HepG2 (cell line): ENCODE measurements around the gene ARHGAP35. TPM values are rescaled to one million over a fixed set of nuclear protein-coding genes. Genes with fewer than 3 reads are reported as not detected.

Source experiments
- ATAC-seq: fragments of 200-7000 bp; cut with Tn5 transposase; 3 replicates; pipeline ENCODE4 v1.9.1; 2020; ENCODE audit warnings: mild to moderate bottlenecking, moderate library complexity
- BruUV-seq: library from RNA; stranded (reverse); fragments of 400-500 nt; replicated peaks from 2 replicates; lab custom pipeline; 2021; lab: Mats Ljungman, UMichigan
- CTCF ChIA-PET: fragments of 300-600 bp; formaldehyde crosslinking; extraction: SDS; loops from one replicate; lab custom pipeline; 2021; ENCODE audit warnings: low total read pairs, inconsistent platforms, low intra/inter-chr PET ratio; lab: Yijun Ruan, JAX
- POLR2A ChIA-PET: fragments of 350-600 bp; sonication (Branson Sonifier 250); formaldehyde crosslinking; loops from one replicate; lab custom pipeline; 2020; ENCODE audit warnings: antibody characterized with exemption, inconsistent platforms; lab: Yijun Ruan, JAX
- DNase-seq: peaks from one replicate; pipeline ENCODE4 v3.0.0-alpha.2; 2015; ENCODE audit warnings: low spot score
- FAIRE-seq: peaks from 3 replicates; lab custom pipeline; 2011; peaks lifted over from hg19 to GRCh38; lab: Jason Lieb, UNC
- H2AFZ ChIP-seq: one replicate; pipeline ENCODE4 v1.6.1; 2011; ENCODE audit warnings: low read length, inconsistent platforms
- H3K27ac ChIP-seq: fragments of 300-600 bp; 3 replicates; pipeline ENCODE4 v1.8.0; 2011; ENCODE audit warnings: mixed run types, mild to moderate bottlenecking, mixed read lengths, low read length, inconsistent platforms; ENCODE audit not compliant: insufficient read depth; ENCODE audit errors: extremely low read length
- H3K27me3 ChIP-seq, 2 experiments: fragments of 200-600 bp in 1 of 2; 2 replicates in 1 of 2; 3 replicates in 1 of 2; pipeline versions ENCODE4 v1.6.0 to v1.8.0; 2011; ENCODE audit warnings: low read length in 2 of 2, mild to moderate bottlenecking in 2 of 2, moderate library complexity in 2 of 2, inconsistent platforms in 1 of 2; ENCODE audit not compliant: insufficient read depth in 2 of 2, control insufficient read depth in 1 of 2
- H3K36me3 ChIP-seq, 2 experiments: fragments of 200-600 bp in 1 of 2; replicated peaks in 1 of 2; 2 replicates in 1 of 2; 3 replicates in 1 of 2; pipeline versions ENCODE4 v1.5.1 to v1.8.0; 2011; ENCODE audit warnings: low read length in 2 of 2, inconsistent platforms in 1 of 2; ENCODE audit not compliant: insufficient read depth in 2 of 2, control insufficient read depth in 1 of 2
- H3K4me1 ChIP-seq: 2 replicates; pipeline ENCODE4 v1.5.1; 2012; ENCODE audit warnings: low read length, inconsistent platforms; ENCODE audit not compliant: insufficient read depth
- H3K4me2 ChIP-seq: 2 replicates; pipeline ENCODE4 v1.6.0; 2011; ENCODE audit warnings: low read depth, low read length, inconsistent platforms
- H3K4me3 ChIP-seq, 3 experiments: fragments of 200-600 bp in 1 of 3; sonication (generic), shearing (Covaris generic) in 1 of 3; replicated peaks in 1 of 3; 2 replicates each; pipeline ENCODE4 v1.5.1; 2011 to 2016; ENCODE audit warnings: low read length in 3 of 3, inconsistent platforms in 2 of 3, low read depth in 2 of 3, mild to moderate bottlenecking in 2 of 3, control low read depth in 1 of 3, mixed read lengths in 1 of 3; ENCODE audit not compliant: insufficient read depth in 1 of 3
- H3K79me2 ChIP-seq: one replicate; pipeline ENCODE4 v1.6.1; 2011; ENCODE audit warnings: low read length, inconsistent platforms; ENCODE audit not compliant: insufficient read depth
- H3K9ac ChIP-seq: 2 replicates; pipeline ENCODE4 v1.6.0; 2011; ENCODE audit warnings: mild to moderate bottlenecking, low read depth, low read length, inconsistent platforms; ENCODE audit not compliant: insufficient read depth
- H3K9me3 ChIP-seq: 2 replicates; pipeline ENCODE4 v1.5.1; 2012; ENCODE audit warnings: mild to moderate bottlenecking, low read length
- H4K20me1 ChIP-seq: 2 replicates; pipeline ENCODE4 v1.6.0; 2011; ENCODE audit warnings: inconsistent platforms, mild to moderate bottlenecking, low read length, moderate library complexity; ENCODE audit not compliant: insufficient read depth
- DMAP1 ChIP-seq: IDR thresholded peaks from 2 replicates; pipeline ENCODE4 v1.6.1; 2016
- HMGA1 ChIP-seq: sonication (generic); formaldehyde crosslinking; conservative IDR thresholded peaks from 2 replicates; pipeline ENCODE4 v1.4.0; 2020; ENCODE audit warnings: missing genetic modification reagents
- KLF11 ChIP-seq: IDR thresholded peaks from 2 replicates; pipeline ENCODE4 v1.6.1; 2016; ENCODE audit warnings: missing compliant biosample characterization
- MAFG ChIP-seq: sonication (generic); formaldehyde crosslinking; IDR thresholded peaks from 2 replicates; pipeline ENCODE4 v1.5.1; 2020; ENCODE audit warnings: mild to moderate bottlenecking, missing genetic modification reagents
- MED8 ChIP-seq: sonication (generic); formaldehyde crosslinking; IDR thresholded peaks from 2 replicates; pipeline ENCODE4 v1.8.1; 2023; ENCODE audit warnings: mild to moderate bottlenecking, missing genetic modification reagents; ENCODE audit not compliant: insufficient replicate concordance
- MXD3 ChIP-seq: IDR thresholded peaks from 2 replicates; pipeline ENCODE4 v1.6.1; 2016; ENCODE audit warnings: mild to moderate bottlenecking, missing biosample characterization, missing genetic modification reagents
- NFAT5 ChIP-seq: sonication (generic); formaldehyde crosslinking; IDR thresholded peaks from 2 replicates; pipeline ENCODE4 v1.4.0; 2020; ENCODE audit warnings: missing genetic modification reagents
- SMAD3 ChIP-seq: sonication (generic); formaldehyde crosslinking; IDR thresholded peaks from 2 replicates; pipeline ENCODE4 v1.4.0; 2020; ENCODE audit warnings: missing genetic modification reagents
- TARDBP ChIP-seq: sonication (generic); formaldehyde crosslinking; IDR thresholded peaks from 2 replicates; pipeline ENCODE4 v1.8.0; 2022; ENCODE audit warnings: mild to moderate bottlenecking, missing genetic modification reagents
- ZBTB46 ChIP-seq: sonication (generic); formaldehyde crosslinking; IDR thresholded peaks from 2 replicates; pipeline ENCODE4 v1.4.0; 2020; ENCODE audit warnings: mild to moderate bottlenecking, missing genetic modification reagents, borderline replicate concordance
- ZNF136 ChIP-seq: sonication (generic); formaldehyde crosslinking; IDR thresholded peaks from 2 replicates; pipeline ENCODE4 v1.8.1; 2022; ENCODE audit warnings: low read depth, mild to moderate bottlenecking, moderate library complexity, missing genetic modification reagents
- ZNF230 ChIP-seq: sonication (generic); formaldehyde crosslinking; IDR thresholded peaks from 2 replicates; pipeline ENCODE4 v1.4.0; 2020; ENCODE audit warnings: mild to moderate bottlenecking, missing genetic modification reagents
- ZNF432 ChIP-seq: sonication (generic); formaldehyde crosslinking; IDR thresholded peaks from 2 replicates; pipeline ENCODE4 v1.5.0; 2020; ENCODE audit warnings: missing genetic modification reagents, mild to moderate bottlenecking, borderline replicate concordance
- ZNF510 ChIP-seq: sonication (generic); formaldehyde crosslinking; IDR thresholded peaks from 2 replicates; pipeline ENCODE4 v1.4.0; 2020; ENCODE audit warnings: low read depth, mild to moderate bottlenecking, missing genetic modification reagents
- ZNF550 ChIP-seq: sonication (generic); formaldehyde crosslinking; IDR thresholded peaks from 2 replicates; pipeline ENCODE4 v1.4.0; 2020; ENCODE audit warnings: mild to moderate bottlenecking, missing genetic modification reagents, borderline replicate concordance
- ZSCAN20 ChIP-seq: sonication (generic); formaldehyde crosslinking; IDR thresholded peaks from 2 replicates; pipeline ENCODE4 v1.4.0; 2020; ENCODE audit warnings: missing genetic modification reagents, mild to moderate bottlenecking, borderline replicate concordance
- ZSCAN31 ChIP-seq: sonication (generic); formaldehyde crosslinking; IDR thresholded peaks from 2 replicates; pipeline ENCODE4 v1.5.0; 2020; ENCODE audit warnings: low read depth, mild to moderate bottlenecking, missing genetic modification reagents
- WGBS: methylation state at CpG from one replicate; pipeline ENCODE4 v1.1.6; 2017; ENCODE audit warnings: low lambda C conversion rate; 5-methylcytosine and 5-hydroxymethylcytosine counted together
- in situ Hi-C: cut with HindIII; loops from 2 replicates; pipeline ENCODE4 v1.10.0; 2017; ENCODE audit warnings: low pct_unique_long_range_greater_than_20kb; ENCODE audit not compliant: extremely low pct_ligation_motif_present
- intact Hi-C: fragments of 100-400 bp; cut with micrococcal nuclease; formaldehyde crosslinking; loops from one replicate; pipeline ENCODE4 v1.10.0; 2022; ENCODE audit not compliant: unreplicated experiment
- polyA plus RNA-seq, 8 experiments: library from polyadenylated mRNA; depleted of rRNA in 3 of 8; stranded (reverse) in 7 of 8; unstranded in 1 of 8; fragments of >200 nt; fragmentation: Illumina TruSeq in 4 of 8; extraction: Trizol in 4 of 8; gene quantifications; 2 replicates each; pipeline versions ENCODE4 v1.2.1 to v1.2.3, GENCODE V29; 2011 to 2016; ENCODE audit warnings: low read depth in 4 of 8, missing spikeins in 1 of 8, mixed read lengths in 1 of 8; ENCODE audit not compliant: insufficient read depth in 1 of 8
- total RNA-seq, 5 experiments: library from RNA; depleted of rRNA; stranded (reverse); fragments of >200 nt; fragmentation: Illumina TruSeq; extraction: Trizol; gene quantifications; 2 replicates each; pipeline ENCODE4 v1.2.3, GENCODE V29; 2016; ENCODE audit warnings: low read depth in 1 of 5

Gene ARHGAP35
- total and polyA plus RNA-seq, 2 of the 13 experiments (the other 11 are each of a cell fraction or from before 2014, with no cell fraction given) = 30.1 to 30.2 TPM

DNA sequence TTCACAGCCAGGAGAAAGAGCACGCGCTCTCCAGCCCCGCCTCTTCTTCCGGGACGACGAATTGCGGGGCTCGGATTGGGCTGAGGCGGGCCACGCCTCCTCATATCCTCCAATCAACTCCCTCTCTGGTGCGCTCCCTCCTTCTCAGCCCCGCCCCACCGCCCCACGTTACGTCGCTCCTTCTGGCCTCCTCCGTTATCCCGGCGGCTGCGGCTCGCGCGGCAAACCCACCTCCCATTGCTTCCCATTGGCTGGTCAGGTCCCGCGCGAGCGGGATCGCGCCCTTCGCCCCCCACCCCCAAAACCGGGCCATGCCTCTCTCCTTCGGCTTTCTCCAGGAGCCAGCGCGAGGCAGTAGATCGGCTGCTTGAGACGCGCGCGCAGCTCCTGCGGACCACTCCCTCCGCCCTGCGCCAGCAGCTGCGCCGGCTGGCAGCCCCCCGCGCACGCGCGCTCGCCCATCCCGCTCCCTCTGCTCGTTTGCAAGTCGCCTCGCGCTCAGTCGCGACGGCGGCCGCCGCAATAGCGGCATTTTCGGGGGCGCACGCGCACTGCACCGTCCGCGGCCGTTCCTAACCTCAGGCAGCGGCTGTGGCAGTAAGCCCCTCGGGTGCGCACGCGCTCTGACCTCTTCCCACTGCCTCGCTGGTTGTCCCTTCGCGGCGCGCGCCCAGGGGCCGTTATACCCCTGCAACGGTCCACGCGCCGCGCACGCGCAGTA, 512 bp upstream of the ARHGAP35 start:
- peak overlapping the region; percentile 67 to 83 (median 70); a peak in 5 of 6 replicates for H3K4me3 ChIP-seq
- under 1% methylated on average over 38 of the region's 89 CpGs for WGBS
- no peaks in the 10 kb centered on the region; a peak in 1 of 5 replicates for H3K36me3 ChIP-seq
- CTCF ChIA-PET = no interaction called here
- peak overlapping the region; percentile 99 for H3K9ac ChIP-seq
- H3K27ac ChIP-seq = peak overlapping the region; percentile 100
- intact Hi-C loops = no loop called here
- H4K20me1 ChIP-seq = peaks cover 31% of the 10 kb centered on the region
- in situ Hi-C loops = no loop called here
- FAIRE-seq (peak; percentile 92), ATAC-seq (peak; percentile 74), DNase-seq (peak; percentile 96)
- no peaks in the 10 kb centered on the region; a peak in 1 of 5 replicates for H3K27me3 ChIP-seq
- H3K4me2 ChIP-seq = peak overlapping the region; percentile 91
- no peaks in the 10 kb centered on the region for H3K9me3 ChIP-seq
- peaks cover 40% of the 10 kb centered on the region for H3K79me2 ChIP-seq
- BruUV-seq = no TSS peak
- POLR2A ChIA-PET = interaction anchor here (0.8 to 2.1 kb wide), 11 partner anchors 8 to 125 kb away, joined by 3 to 11 read pairs (median 4); partner anchors contain the start of genes AP2S1 and SLC1A5
- H2AFZ ChIP-seq = no peak overlapping the region
- H3K4me1 ChIP-seq = peaks cover 62% of the 10 kb centered on the region
- TF ChIP-seq TARDBP (CRISPR knock-in tag) (peak; percentile 14; the same call in 1 of the 2 replicates), ZSCAN20 (CRISPR knock-in tag) (0 out of 2 replicates have a peak, but pooled peaks have one; percentile 55), ZNF136 (CRISPR knock-in tag) (peak; percentile 76; the same call in 1 of the 2 replicates), HMGA1 (no peak), ZNF432 (no peak), ZBTB46 (no peak), ZSCAN31 (CRISPR knock-in tag) (peak; percentile 81; the same call in 1 of the 2 replicates), MAFG (CRISPR knock-in tag) (no peak), DMAP1 (CRISPR knock-in tag) (peak; percentile 66; the same call in 1 of the 2 replicates), KLF11 (CRISPR knock-in tag) (peak; percentile 92; the same call in 1 of the 2 replicates), NFAT5 (no peak), MXD3 (CRISPR knock-in tag) (0 out of 2 replicates have a peak, but pooled peaks have one; percentile 13), ZNF550 (0 out of 2 replicates have a peak, but pooled peaks have one; percentile 49), ZNF510 (CRISPR knock-in tag) (peak; percentile 92), ZNF230 (CRISPR knock-in tag) (peak; percentile 98), MED8 (peak; percentile 74), SMAD3 (no peak)
